Endothelial cell of umbilical vein (primary cell): ENCODE measurements around the gene ACAD8. TPM values are rescaled to one million over a fixed set of nuclear protein-coding genes. Genes with fewer than 3 reads are reported as not detected.

Experiments used
- BruUV-seq: library from RNA; stranded (reverse); fragments of 400-500 nt; replicated peaks from 2 replicates; lab custom pipeline; 2021; lab: Mats Ljungman, UMichigan
- CTCF ChIA-PET: fragments of 300-600, 350-600 bp; sonication (Branson Sonifier 250); formaldehyde crosslinking; loops from one replicate; lab custom pipeline; 2021; ENCODE audit warnings: antibody characterized with exemption, inconsistent platforms; lab: Charles Lee
- POLR2A ChIA-PET: fragments of 300-600, 350-600 bp; sonication (Branson Sonifier 250); formaldehyde crosslinking; loops from one replicate; lab custom pipeline; 2021; ENCODE audit warnings: antibody characterized with exemption, inconsistent platforms; lab: Charles Lee
- DNase-seq: peaks from one replicate; pipeline ENCODE4 v3.0.0-alpha.2; 2011; ENCODE audit warnings: low read depth, low spot score
- FAIRE-seq: peaks from 2 replicates; lab custom pipeline; 2011; peaks lifted over from hg19 to GRCh38; lab: Jason Lieb, UNC
- H2AFZ ChIP-seq: 2 replicates; pipeline ENCODE4 v1.6.0; 2012; ENCODE audit warnings: low read depth, low read length, control low read depth, inconsistent platforms
- H3K27ac ChIP-seq: 2 replicates; pipeline ENCODE4 v1.5.1; 2011; ENCODE audit warnings: low read depth, mild to moderate bottlenecking, control low read depth, low read length, moderate library complexity; ENCODE audit not compliant: insufficient read depth
- H3K27me3 ChIP-seq, 2 experiments: 2 replicates each; pipeline versions ENCODE4 v1.6.0 to v1.6.1; 2011; ENCODE audit warnings: low read length in 2 of 2, mixed read lengths in 1 of 2; ENCODE audit not compliant: control insufficient read depth in 2 of 2, insufficient read depth in 2 of 2
- H3K36me3 ChIP-seq, 2 experiments: 2 replicates in 1 of 2; 3 replicates in 1 of 2; pipeline ENCODE4 v1.5.1; 2011; ENCODE audit warnings: low read length in 2 of 2, mild to moderate bottlenecking in 1 of 2, moderate library complexity in 1 of 2; ENCODE audit not compliant: control insufficient read depth in 2 of 2, insufficient read depth in 2 of 2; ENCODE audit errors: extremely low read depth in 1 of 2
- H3K4me1 ChIP-seq: 3 replicates; pipeline ENCODE4 v1.5.1; 2011; ENCODE audit warnings: mild to moderate bottlenecking, low read length; ENCODE audit not compliant: control insufficient read depth, insufficient read depth; ENCODE audit errors: extremely low read depth
- H3K4me2 ChIP-seq: 2 replicates; pipeline ENCODE4 v1.6.1; 2011; ENCODE audit warnings: low read length, control low read depth, mixed read lengths; ENCODE audit not compliant: insufficient read depth
- H3K4me3 ChIP-seq, 3 experiments: fragments of 200-600 bp in 1 of 3; sonication (generic), shearing (Covaris generic) in 1 of 3; replicated peaks in 1 of 3; 2 replicates each; pipeline ENCODE4 v1.5.1; 2011 to 2016; ENCODE audit warnings: control low read depth in 3 of 3, low read length in 3 of 3, mild to moderate bottlenecking in 2 of 3, inconsistent platforms in 1 of 3, low read depth in 1 of 3, moderate library complexity in 1 of 3; ENCODE audit not compliant: insufficient read depth in 1 of 3
- H3K79me2 ChIP-seq: 2 replicates; pipeline ENCODE4 v1.6.0; 2012; ENCODE audit warnings: low read length, inconsistent platforms; ENCODE audit not compliant: control insufficient read depth, insufficient read depth
- H3K9ac ChIP-seq: replicated peaks from 2 replicates; pipeline ENCODE3; 2011; ENCODE audit warnings: low read length, control low read depth; ENCODE audit not compliant: insufficient read depth; ENCODE audit errors: extremely low read depth
- H3K9me1 ChIP-seq: replicated peaks from 3 replicates; pipeline ENCODE4 v1.6.0; 2011; ENCODE audit warnings: mild to moderate bottlenecking, low read length; ENCODE audit not compliant: control insufficient read depth, insufficient read depth; ENCODE audit errors: extremely low read depth
- H3K9me3 ChIP-seq: replicated peaks from 2 replicates; pipeline ENCODE4 v1.5.1; 2012; ENCODE audit warnings: low read length, inconsistent platforms; ENCODE audit not compliant: control insufficient read depth, insufficient read depth
- H4K20me1 ChIP-seq: replicated peaks from 2 replicates; pipeline ENCODE3; 2011; ENCODE audit warnings: mild to moderate bottlenecking, low read length; ENCODE audit not compliant: control insufficient read depth, insufficient read depth; ENCODE audit errors: extremely low read depth
- CTCF ChIP-seq, 2 donors: IDR thresholded peaks; 1 replicate in 1 of 2; 2 replicates in 1 of 2; pipeline ENCODE4 v1.5.1; 2011; ENCODE audit warnings: low read length in 2 of 2, mild to moderate bottlenecking in 2 of 2, moderate library complexity in 2 of 2, control low read depth in 1 of 2, inconsistent platforms in 1 of 2, low read depth in 1 of 2; ENCODE audit not compliant: insufficient read depth in 1 of 2; ENCODE audit errors: extremely low read depth in 1 of 2
- EZH2 ChIP-seq: IDR thresholded peaks from 2 replicates; pipeline ENCODE4 v1.6.1; 2012; ENCODE audit warnings: borderline replicate concordance, low read depth, mild to moderate bottlenecking, moderate library complexity, low read length, inconsistent platforms; ENCODE audit not compliant: severe bottlenecking
- FOS ChIP-seq: IDR thresholded peaks from 2 replicates; pipeline ENCODE4 v1.6.1; 2011; ENCODE audit warnings: mild to moderate bottlenecking, low read length, moderate library complexity, borderline replicate concordance; ENCODE audit not compliant: insufficient read depth
- GATA2 ChIP-seq: IDR thresholded peaks from 2 replicates; pipeline ENCODE4 v1.7.0; 2011; ENCODE audit warnings: low read depth, mild to moderate bottlenecking, moderate library complexity, mixed read lengths, low read length; ENCODE audit not compliant: insufficient read length, insufficient read depth
- JUN ChIP-seq: IDR thresholded peaks from 2 replicates; pipeline ENCODE4 v1.6.1; 2011; ENCODE audit warnings: borderline replicate concordance, low read depth; ENCODE audit not compliant: insufficient read length, insufficient read depth
- MAX ChIP-seq: IDR thresholded peaks from 2 replicates; pipeline ENCODE4 v1.6.1; 2011; ENCODE audit not compliant: insufficient read depth, insufficient read length
- MYC ChIP-seq: IDR thresholded peaks from one replicate; pipeline ENCODE4 v1.6.1; 2011; ENCODE audit warnings: mild to moderate bottlenecking, low read depth, low read length
- POLR2A ChIP-seq: IDR thresholded peaks from 2 replicates; pipeline ENCODE4 v1.6.1; 2012; ENCODE audit warnings: low read depth, mild to moderate bottlenecking, control low read depth, low read length
- POLR2AphosphoS5 ChIP-seq: IDR thresholded peaks from 2 replicates; pipeline ENCODE4 v1.6.1; 2012; ENCODE audit warnings: low read depth, mild to moderate bottlenecking, control low read depth, low read length, moderate library complexity; ENCODE audit not compliant: insufficient read depth
- dilution Hi-C: fragments of 300-500 bp; cut with MboI; formaldehyde crosslinking; loops from one replicate; pipeline ENCODE4 v1.15.0; 2019; ENCODE audit warnings: low sequenced_read_pairs; ENCODE audit not compliant: extremely low pct_ligation_motif_present
- intact Hi-C: fragments of 100-400 bp; cut with micrococcal nuclease; formaldehyde crosslinking; loops from one replicate; pipeline ENCODE4 v1.10.0; 2022
- polyA plus RNA-seq, 4 experiments: library from polyadenylated mRNA; depleted of rRNA in 3 of 4; stranded (reverse) in 3 of 4; unstranded in 1 of 4; fragments of >200 nt; gene quantifications; 2 replicates each; pipeline versions ENCODE4 v1.2.1 to v1.2.3, GENCODE V29; 2011 to 2012; ENCODE audit warnings: missing spikeins in 1 of 4
- total RNA-seq: library from RNA; stranded (reverse); gene quantifications from 2 replicates; pipeline ENCODE4 v1.2.3, GENCODE V29; 2021

Gene ACAD8
- total and polyA plus RNA-seq, 2 donors (not counting 3 experiments of a cell fraction or from before 2014, with no cell fraction given) = 22.9 to 29.0 TPM

GRCh38 chr11:134230339-134230738 lies 23.0 kb upstream of the ACAD8 start:
- no peak overlapping the region for H3K4me3 ChIP-seq
- FAIRE-seq (no peak), DNase-seq (no peak)
- CTCF ChIA-PET = no interaction called here
- peaks cover 36% of the 10 kb centered on the region for H3K4me1 ChIP-seq
- H3K79me2 ChIP-seq = peaks cover 65% of the 10 kb centered on the region
- no peak overlapping the region for H2AFZ ChIP-seq
- intact Hi-C loops (no loop called here), dilution Hi-C loops (no loop called here)
- no peak overlapping the region for H3K4me2 ChIP-seq
- BruUV-seq = no TSS peak
- H3K9me1 ChIP-seq = no peaks in the 10 kb centered on the region
- H4K20me1 ChIP-seq = no peaks in the 10 kb centered on the region
- H3K36me3 ChIP-seq = peaks cover 0 to 5% of the 10 kb centered on the region in 2 experiments
- no peaks in the 10 kb centered on the region for H3K9me3 ChIP-seq
- H3K27me3 ChIP-seq = no peaks in the 10 kb centered on the region
- POLR2A ChIA-PET = no interaction called here
- TF ChIP-seq FOS (no peak), EZH2 (no peak), CTCF (IDR thresholded peaks at IDR 0.05; ENCODE audit: extremely low read depth in 1 of 2, insufficient read depth in 1 of 2, low read depth in 1 of 2, low read length in 2 of 2) (no peak), POLR2AphosphoS5 (no peak), MAX (no peak), GATA2 (no peak), JUN (no peak), POLR2A (no peak), MYC (no peak)
- H3K27ac ChIP-seq = no peak overlapping the region
- no peak overlapping the region for H3K9ac ChIP-seq
